ENCODE measurements around the gene RYR2.

- TF ChIP-seq FOXK2 (IDR thresholded peaks at IDR 0.05) (no peak), TARDBP (IDR thresholded peaks at IDR 0.05) (no peak)
Observed at GRCh38 chr1:237591353-237591752, 549.4 kb downstream of the RYR2 start.

All from HEK293T (cell line).